T-helper 2 cell treated with Interferon-gamma antibody and Interleukin-4, amounts not matched to agents 100 ng/mL and 5 ng/mL, for 36 hours (primary cell): ENCODE results near the gene ARVCF. TPM values are rescaled to one million over a fixed set of nuclear protein-coding genes. Genes with fewer than 3 reads are reported as not detected.

ENCODE experiments used
- total RNA-seq: library from RNA; stranded (reverse); gene quantifications from 2 replicates; pipeline ENCODE4 v1.2.3, GENCODE V29; 2022

ARVCF gene
- total RNA-seq, 1 donor from 2014 or later: 0.84 TPM

Other genes with a start within 250 kb of the ARVCF start
- gene GNB1L, start 161.9 kb downstream of the ARVCF start, total RNA-seq: 9.6 and 10.1 TPM in 2 replicates
- 15.0 and 17.1 TPM in 2 replicates for gene RTL10, start 161.9 kb downstream of the ARVCF start, total RNA-seq
- gene COMT, start 75.1 kb downstream of the ARVCF start, total RNA-seq: 66.9 and 67.5 TPM in 2 replicates
- gene TXNRD2, start 75.0 kb downstream of the ARVCF start, total RNA-seq: 21.3 and 21.7 TPM in 2 replicates
- 39.1 and 43.5 TPM in 2 replicates for gene TANGO2, start 4.3 kb upstream of the ARVCF start, total RNA-seq
- 61.3 and 61.4 TPM in 2 replicates for gene DGCR8, start 63.4 kb upstream of the ARVCF start, total RNA-seq
- 295 and 306 TPM in 2 replicates for gene RANBP1, start 99.3 kb upstream of the ARVCF start, total RNA-seq
- gene TRMT2A, start 100.4 kb upstream of the ARVCF start, total RNA-seq: 91.1 and 93.3 TPM in 2 replicates
- gene ZDHHC8, start 115.0 kb upstream of the ARVCF start, total RNA-seq: 62.5 and 64.9 TPM in 2 replicates
- 0.16 and 0.59 TPM in 2 replicates for gene CCDC188, start 134.2 kb upstream of the ARVCF start, total RNA-seq